ENCODE results near the gene PPFIA2. TPM values are rescaled to one million over a fixed set of nuclear protein-coding genes. Genes with fewer than 3 reads are reported as not detected.

The PPFIA2 gene
- total and polyA plus RNA-seq, 9 of the 15 experiments (the other 6 are each of a cell fraction or from before 2014, with no cell fraction given): not detected

- TF ChIP-seq CHAMP1 (IDR thresholded peaks at IDR 0.05) (no peak), PBX2 (CRISPR knock-in tag; IDR thresholded peaks at IDR 0.05; ENCODE audit: low read depth) (no peak), PBX2 (tag; conservative IDR thresholded peaks at IDR 0.05; ENCODE audit: low read depth) (no peak)
Observed at GRCh38 chr12:81727391-81727790, 31.8 kb downstream of the PPFIA2 start (continued).

GRCh38 chr12:81726634-81727033 lies 32.5 kb downstream of the PPFIA2 start:
- no TSS peak for BruUV-seq (replicated peaks)
- 0% methylated on average over 1 of the region's 1 CpG for WGBS (ENCODE audit: insufficient coverage, low coverage, missing lambda C conversion rate)
- Histone ChIP-seq H3K27me3 (ENCODE audit: control insufficient read depth in 2 of 2, insufficient read depth in 2 of 2, low read length in 2 of 2) (no peaks in the 10 kb centered on the region), H3K9me1 (ENCODE audit: control insufficient read depth, insufficient read depth, low read length) (no peaks in the 10 kb centered on the region), H3K79me2 (ENCODE audit: control insufficient read depth, insufficient read depth, low read length) (no peaks in the 10 kb centered on the region), H3K4me3 (no peak overlapping the region), H3K4me2 (ENCODE audit: insufficient read depth, low read length) (no peak overlapping the region), H2AFZ (ENCODE audit: low read depth, low read length) (no peak overlapping the region), H3K9ac (ENCODE audit: insufficient read depth in 1 of 2, low read depth in 2 of 2, low read length in 2 of 2) (no peak overlapping the region), H3K4me1 (replicated peaks in 1 of 2; ENCODE audit: control insufficient read depth in 2 of 2, insufficient read depth in 2 of 2, low read length in 2 of 2) (no peaks in the 10 kb centered on the region), H3K9me3 (replicated peaks; ENCODE audit: control insufficient read depth, insufficient read depth, low read depth, low read length) (no peaks in the 10 kb centered on the region; the same call in 1 of the 2 replicates), H3K27ac (ENCODE audit: extremely low read depth, low read depth, low read length) (no peak overlapping the region), H3K36me3 (ENCODE audit: control insufficient read depth, insufficient read depth, low read length) (no peaks in the 10 kb centered on the region), H4K20me1 (replicated peaks; ENCODE audit: control insufficient read depth, insufficient read depth, low read length) (no peaks in the 10 kb centered on the region)
- ATAC-seq (no peak), FAIRE-seq (no peak), DNase-seq (ENCODE audit: extremely low read depth in 1 of 4, low spot score in 3 of 4) (no peak)
- intact Hi-C loops (cut with micrococcal nuclease): no loop called here
- in situ Hi-C loops (cut with MboI): no loop called here
- ChIA-PET CTCF (ENCODE audit: low intra/inter-chr PET ratio) (no interaction called here), POLR2A (no interaction called here)
- TF ChIP-seq ETS1 (conservative IDR thresholded peaks at IDR 0.05; ENCODE audit: control insufficient read depth, low read depth, low read length): no peak
- TF ChIP-seq RBM39 (optimal IDR thresholded peaks at IDR 0.05; ENCODE audit: low read depth, low read length): no peak
- TF ChIP-seq TCF15 (CRISPR knock-in tag; IDR thresholded peaks at IDR 0.05): no peak
- TF ChIP-seq ZNF444 (CRISPR knock-in tag; IDR thresholded peaks at IDR 0.05): no peak
- TF ChIP-seq EP400 (IDR thresholded peaks at IDR 0.05): no peak
- no peak for TF ChIP-seq ILF3 (IDR thresholded peaks at IDR 0.05; ENCODE audit: borderline replicate concordance)
- no peak for TF ChIP-seq PHF20 (IDR thresholded peaks at IDR 0.05; ENCODE audit: partially characterized antibody)
- no peak for TF ChIP-seq TAF9B (IDR thresholded peaks at IDR 0.05; ENCODE audit: partially characterized antibody)
- no peak for TF ChIP-seq GTF2B (IDR thresholded peaks at IDR 0.05; ENCODE audit: extremely low read depth, insufficient read length)
